Sigmoid colon (tissue), 7 donors: ENCODE results near the gene NEUROG1. TPM values are rescaled to one million over a fixed set of nuclear protein-coding genes. Genes with fewer than 3 reads are reported as not detected.

Source experiments
- DNase-seq: peaks from one replicate; pipeline ENCODE4 v3.0.0-alpha.2; 2019
- H3K27ac ChIP-seq, 4 donors: fragments of 200-600 bp; sonication (generic); one replicate each; pipeline ENCODE4 v1.5.1; 2016 to 2019; ENCODE audit warnings: mild to moderate bottlenecking in 1 of 4
- H3K27me3 ChIP-seq, 3 donors: fragments of 200-600 bp; sonication (generic); one replicate each; pipeline ENCODE4 v1.5.1; 2019; ENCODE audit warnings: mild to moderate bottlenecking in 1 of 3
- H3K36me3 ChIP-seq, 4 donors: fragments of 200-600 bp; sonication (generic); one replicate each; pipeline ENCODE4 v1.5.1; 2016 to 2019
- H3K4me1 ChIP-seq, 4 donors: fragments of 200-600 bp; sonication (generic); one replicate each; pipeline ENCODE4 v1.5.1; 2017 to 2019
- H3K4me3 ChIP-seq, 4 donors: fragments of 200-600 bp; sonication (generic); one replicate each; pipeline ENCODE4 v1.5.1; 2017 to 2019; ENCODE audit warnings: mild to moderate bottlenecking in 2 of 4, moderate library complexity in 1 of 4
- H3K9me3 ChIP-seq, 4 donors: fragments of 200-600 bp in 3 of 4; sonication (generic) in 3 of 4; one replicate each; pipeline versions ENCODE4 v1.5.1 to v1.6.1; 2013 to 2019
- EP300 ChIP-seq, 4 donors: sonication (generic); formaldehyde crosslinking; IDR thresholded peaks; one replicate each; pipeline ENCODE4 v1.6.1; 2017; ENCODE audit warnings: antibody characterized with exemption in 4 of 4
- POLR2A ChIP-seq, 2 donors: fragments of 450-650 bp; IDR thresholded peaks; one replicate each; pipeline ENCODE4 v1.6.1; 2016; ENCODE audit warnings: antibody characterized with exemption in 2 of 2, mild to moderate bottlenecking in 2 of 2, moderate library complexity in 2 of 2
- POLR2AphosphoS5 ChIP-seq, 4 donors: sonication (generic); formaldehyde crosslinking; IDR thresholded peaks; one replicate each; pipeline ENCODE4 v1.6.1; 2017; ENCODE audit warnings: antibody characterized with exemption in 4 of 4
- WGBS, 2 donors: extraction: QIAGEN DNeasy Blood & Tissue Kit; methylation state at CpG; one replicate each; pipeline ENCODE4 v1.1.7; 2013; 5-methylcytosine and 5-hydroxymethylcytosine counted together
- intact Hi-C: fragments of 100-400 bp; cut with DNase I; formaldehyde crosslinking; loops from one replicate; pipeline ENCODE4 v1.15.1; 2023
- polyA plus RNA-seq, 3 donors: library from polyadenylated mRNA; stranded (reverse); fragments of 200-250 nt; gene quantifications; one replicate each; pipeline ENCODE4 v1.2.3, GENCODE V29; 2013
- total RNA-seq, 4 donors: library from RNA; depleted of rRNA; stranded (reverse); fragments of >200 nt; gene quantifications; one replicate each; pipeline ENCODE4 v1.1.0, GENCODE V29; 2016
- TF ChIP-seq, protein P1 (sequence below), 4 experiments: fragments of 450-650 bp in 3 of 4; fragments of 200-600 bp in 1 of 4; IDR thresholded peaks; one replicate each; pipeline ENCODE4 v1.5.1; 2016 to 2019; ENCODE audit warnings: antibody characterized with exemption in 4 of 4, mild to moderate bottlenecking in 3 of 4, moderate library complexity in 2 of 4
- donor health status: healthy with polysubstance abuse.
- donor health status: Bipolar disorder and iron deficiency.
- donor health status: healthy.

The NEUROG1 gene
- total and polyA plus RNA-seq, 7 donors: not detected

DNA sequence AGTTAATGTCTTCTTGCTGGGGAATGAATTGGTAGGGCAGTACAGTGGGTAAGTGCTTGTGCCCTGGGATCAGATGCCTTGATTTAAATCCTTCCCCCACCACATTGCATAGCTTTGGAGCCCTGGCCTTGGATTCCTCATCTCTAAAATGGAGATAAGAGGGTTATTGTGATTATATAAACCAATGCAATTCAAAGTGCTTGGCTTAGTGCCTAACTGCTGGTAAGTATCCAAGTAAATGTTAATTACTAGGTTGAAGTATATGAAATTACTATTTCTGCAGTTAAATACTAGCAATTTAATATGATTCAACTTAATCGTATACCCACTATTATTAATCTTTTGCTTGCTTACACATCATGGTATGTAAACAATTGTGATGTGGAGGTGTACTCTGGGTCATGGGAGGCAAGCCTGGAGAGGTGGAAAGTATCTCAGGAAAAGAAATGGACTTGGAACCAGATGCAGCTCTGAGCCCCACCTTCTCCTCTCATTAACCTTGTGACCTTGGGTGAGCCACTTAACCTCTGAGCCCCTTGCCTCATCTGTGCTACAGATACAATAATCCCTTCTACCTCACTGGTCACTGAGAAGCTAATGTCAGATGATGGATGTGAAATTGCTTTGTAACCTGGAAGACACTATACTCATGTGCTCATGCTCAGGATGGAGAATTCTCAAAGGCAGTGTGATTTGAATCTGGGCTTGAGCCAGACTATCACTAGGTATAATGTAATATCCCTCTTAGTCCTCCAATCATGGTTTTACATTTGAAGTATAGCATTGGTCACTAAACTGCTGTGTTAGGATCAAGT, 23.8 kb downstream of the NEUROG1 start:
- intact Hi-C loops: no loop called here
- TF ChIP-seq EP300 (IDR thresholded peaks at IDR 0.05) (no peak), POLR2A (IDR thresholded peaks at IDR 0.05) (no peak), POLR2AphosphoS5 (IDR thresholded peaks at IDR 0.05) (no peak)
- TF ChIP-seq, protein P1, sequence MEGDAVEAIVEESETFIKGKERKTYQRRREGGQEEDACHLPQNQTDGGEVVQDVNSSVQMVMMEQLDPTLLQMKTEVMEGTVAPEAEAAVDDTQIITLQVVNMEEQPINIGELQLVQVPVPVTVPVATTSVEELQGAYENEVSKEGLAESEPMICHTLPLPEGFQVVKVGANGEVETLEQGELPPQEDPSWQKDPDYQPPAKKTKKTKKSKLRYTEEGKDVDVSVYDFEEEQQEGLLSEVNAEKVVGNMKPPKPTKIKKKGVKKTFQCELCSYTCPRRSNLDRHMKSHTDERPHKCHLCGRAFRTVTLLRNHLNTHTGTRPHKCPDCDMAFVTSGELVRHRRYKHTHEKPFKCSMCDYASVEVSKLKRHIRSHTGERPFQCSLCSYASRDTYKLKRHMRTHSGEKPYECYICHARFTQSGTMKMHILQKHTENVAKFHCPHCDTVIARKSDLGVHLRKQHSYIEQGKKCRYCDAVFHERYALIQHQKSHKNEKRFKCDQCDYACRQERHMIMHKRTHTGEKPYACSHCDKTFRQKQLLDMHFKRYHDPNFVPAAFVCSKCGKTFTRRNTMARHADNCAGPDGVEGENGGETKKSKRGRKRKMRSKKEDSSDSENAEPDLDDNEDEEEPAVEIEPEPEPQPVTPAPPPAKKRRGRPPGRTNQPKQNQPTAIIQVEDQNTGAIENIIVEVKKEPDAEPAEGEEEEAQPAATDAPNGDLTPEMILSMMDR (IDR thresholded peaks at IDR 0.05): no peak
- 10 to 58% methylated on average over 1 of the region's 1 CpG for WGBS, 2 donors
- peaks cover 0 to 38% (median 6%) of the 10 kb centered on the region in 3 donors for H3K27me3 ChIP-seq
- H3K36me3 ChIP-seq: no peaks in the 10 kb centered on the region
- no peak overlapping the region for H3K27ac ChIP-seq
- H3K9me3 ChIP-seq: peaks cover 0 to 3% (median 0%) of the 10 kb centered on the region in 4 donors
- H3K4me3 ChIP-seq: no peak overlapping the region
- no peak for DNase-seq
- peaks cover 0 to 5% (median 0%) of the 10 kb centered on the region in 4 donors for H3K4me1 ChIP-seq

GRCh38 chr5:135509995-135510394, 25.8 kb downstream of the NEUROG1 start:
- intact Hi-C loops: no loop called here
- H3K9me3 ChIP-seq: no peaks in the 10 kb centered on the region
- 74 to 82% methylated on average over 6 of the region's 6 CpGs for WGBS, 2 donors
- peaks cover 0 to 41% (median 8%) of the 10 kb centered on the region in 3 donors for H3K27me3 ChIP-seq
- no peaks in the 10 kb centered on the region for H3K36me3 ChIP-seq
- no peak overlapping the region for H3K27ac ChIP-seq
- no peak overlapping the region for H3K4me3 ChIP-seq
- peaks cover 0 to 5% (median 0%) of the 10 kb centered on the region in 4 donors for H3K4me1 ChIP-seq
- DNase-seq: no peak
- TF ChIP-seq, protein P1 (IDR thresholded peaks at IDR 0.05): no peak
- TF ChIP-seq POLR2AphosphoS5 (IDR thresholded peaks at IDR 0.05) (no peak), POLR2A (IDR thresholded peaks at IDR 0.05) (no peak), EP300 (IDR thresholded peaks at IDR 0.05) (no peak)

GRCh38 chr5:135508496-135509005, 27.2 kb downstream of the NEUROG1 start:
- intact Hi-C loops: no loop called here
- Histone ChIP-seq H3K27me3 (peaks cover 0 to 54% (median 8%) of the 10 kb centered on the region in 3 donors), H3K36me3 (no peaks in the 10 kb centered on the region), H3K4me1 (peaks cover 0 to 5% (median 0%) of the 10 kb centered on the region in 4 donors), H3K9me3 (no peaks in the 10 kb centered on the region), H3K4me3 (no peak overlapping the region), H3K27ac (no peak overlapping the region)
- TF ChIP-seq POLR2A (IDR thresholded peaks at IDR 0.05) (no peak), EP300 (IDR thresholded peaks at IDR 0.05) (no peak), POLR2AphosphoS5 (IDR thresholded peaks at IDR 0.05) (no peak)
- TF ChIP-seq, protein P1 (IDR thresholded peaks at IDR 0.05): no peak
- no peak for DNase-seq
- 7 to 12% methylated on average over 16 of the region's 16 CpGs for WGBS, 2 donors

DNA sequence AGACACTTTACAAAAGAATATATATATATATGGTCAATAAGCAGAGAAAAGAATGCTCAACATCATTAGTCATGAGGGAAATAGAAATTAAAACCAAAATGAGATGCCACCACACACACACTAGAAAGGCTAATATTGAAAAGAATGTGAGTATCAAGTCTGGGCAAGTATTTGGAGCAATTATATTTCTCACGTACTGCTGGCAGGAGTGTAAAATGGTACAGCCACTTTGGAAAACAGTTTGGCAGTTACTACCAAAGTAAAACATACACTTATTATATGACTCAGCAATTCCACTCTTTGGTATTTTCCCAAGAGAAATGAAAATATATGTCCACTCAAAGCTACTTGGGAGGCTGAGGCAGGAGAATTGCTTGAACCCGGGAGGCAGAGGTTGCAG, 29.8 kb downstream of the NEUROG1 start:
- DNase-seq: no peak
- no peaks in the 10 kb centered on the region for H3K36me3 ChIP-seq
- TF ChIP-seq, protein P1 (IDR thresholded peaks at IDR 0.05): no peak
- TF ChIP-seq POLR2A (IDR thresholded peaks at IDR 0.05) (no peak), EP300 (IDR thresholded peaks at IDR 0.05) (no peak), POLR2AphosphoS5 (IDR thresholded peaks at IDR 0.05) (no peak)
- peaks cover 0 to 55% (median 8%) of the 10 kb centered on the region in 3 donors for H3K27me3 ChIP-seq
- peaks cover 0 to 5% (median 0%) of the 10 kb centered on the region in 4 donors for H3K4me1 ChIP-seq
- intact Hi-C loops: no loop called here
- no peak overlapping the region for H3K4me3 ChIP-seq
- 58 to 65% methylated on average over 2 of the region's 2 CpGs for WGBS, 2 donors
- no peaks in the 10 kb centered on the region for H3K9me3 ChIP-seq
- no peak overlapping the region for H3K27ac ChIP-seq
